ENCODE measurements around the gene KDM5B. TPM values are rescaled to one million over a fixed set of nuclear protein-coding genes. Genes with fewer than 3 reads are reported as not detected.

KDM5B gene
- polyA plus RNA-seq (88.4 and 103 TPM in 2 replicates), polyA minus RNA-seq (451 and 492 TPM in 2 replicates)

- Histone ChIP-seq H3K36me3 (ENCODE audit: insufficient read depth, low read length) (no peaks in the 10 kb centered on the region), H3K27me3 (ENCODE audit: insufficient read depth, low read depth, low read length) (no peaks in the 10 kb centered on the region), H2AFZ (ENCODE audit: low read depth, low read length) (peak within 1 kb of the TSS; percentile 46), H3K9me2 (ENCODE audit: insufficient read depth, low read length) (no peaks in the 10 kb centered on the region), H3F3A (ENCODE audit: insufficient read depth, low read length, poor library complexity, severe bottlenecking) (no peaks in the 10 kb centered on the region), H3K4me3 (ENCODE audit: low read length) (peak within 1 kb of the TSS; percentile 98), H3K4me2 (ENCODE audit: low read length) (peak within 1 kb of the TSS; percentile 83), H3K79me2 (replicated peaks; ENCODE audit: insufficient read depth, low read length) (peaks cover 74% of the 10 kb centered on the region), H3K9ac (ENCODE audit: low read length) (peak within 1 kb of the TSS; percentile 99), H3K27ac (ENCODE audit: low read length) (peak within 1 kb of the TSS; percentile 93), H4K20me1 (ENCODE audit: insufficient read depth) (peaks cover 1% of the 10 kb centered on the region), H3K9me3 (ENCODE audit: low read length) (no peaks in the 10 kb centered on the region)
- TF ChIP-seq, protein P1, sequence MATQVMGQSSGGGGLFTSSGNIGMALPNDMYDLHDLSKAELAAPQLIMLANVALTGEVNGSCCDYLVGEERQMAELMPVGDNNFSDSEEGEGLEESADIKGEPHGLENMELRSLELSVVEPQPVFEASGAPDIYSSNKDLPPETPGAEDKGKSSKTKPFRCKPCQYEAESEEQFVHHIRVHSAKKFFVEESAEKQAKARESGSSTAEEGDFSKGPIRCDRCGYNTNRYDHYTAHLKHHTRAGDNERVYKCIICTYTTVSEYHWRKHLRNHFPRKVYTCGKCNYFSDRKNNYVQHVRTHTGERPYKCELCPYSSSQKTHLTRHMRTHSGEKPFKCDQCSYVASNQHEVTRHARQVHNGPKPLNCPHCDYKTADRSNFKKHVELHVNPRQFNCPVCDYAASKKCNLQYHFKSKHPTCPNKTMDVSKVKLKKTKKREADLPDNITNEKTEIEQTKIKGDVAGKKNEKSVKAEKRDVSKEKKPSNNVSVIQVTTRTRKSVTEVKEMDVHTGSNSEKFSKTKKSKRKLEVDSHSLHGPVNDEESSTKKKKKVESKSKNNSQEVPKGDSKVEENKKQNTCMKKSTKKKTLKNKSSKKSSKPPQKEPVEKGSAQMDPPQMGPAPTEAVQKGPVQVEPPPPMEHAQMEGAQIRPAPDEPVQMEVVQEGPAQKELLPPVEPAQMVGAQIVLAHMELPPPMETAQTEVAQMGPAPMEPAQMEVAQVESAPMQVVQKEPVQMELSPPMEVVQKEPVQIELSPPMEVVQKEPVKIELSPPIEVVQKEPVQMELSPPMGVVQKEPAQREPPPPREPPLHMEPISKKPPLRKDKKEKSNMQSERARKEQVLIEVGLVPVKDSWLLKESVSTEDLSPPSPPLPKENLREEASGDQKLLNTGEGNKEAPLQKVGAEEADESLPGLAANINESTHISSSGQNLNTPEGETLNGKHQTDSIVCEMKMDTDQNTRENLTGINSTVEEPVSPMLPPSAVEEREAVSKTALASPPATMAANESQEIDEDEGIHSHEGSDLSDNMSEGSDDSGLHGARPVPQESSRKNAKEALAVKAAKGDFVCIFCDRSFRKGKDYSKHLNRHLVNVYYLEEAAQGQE (IDR thresholded peaks at IDR 0.05; ENCODE audit: borderline replicate concordance): peak; percentile 94
- TF ChIP-seq SMC3 (conservative IDR thresholded peaks at IDR 0.05; ENCODE audit: poor library complexity) (peak; percentile 16), EP300 (conservative IDR thresholded peaks at IDR 0.05; ENCODE audit: poor library complexity, severe bottlenecking) (peak; percentile 47), RAD21 (conservative IDR thresholded peaks at IDR 0.05) (no peak), TAF1 (IDR thresholded peaks at IDR 0.05; ENCODE audit: low read depth) (peak; percentile 98), CTCF (IDR thresholded peaks at IDR 0.05; ENCODE audit: poor library complexity, severe bottlenecking) (no peak), MXI1 (conservative IDR thresholded peaks at IDR 0.05; ENCODE audit: poor library complexity, severe bottlenecking) (peak; percentile 52), POLR2AphosphoS5 (IDR thresholded peaks at IDR 0.05) (peak; percentile 100)
These were observed at the start of gene KDM5B for GRCh38 chr1:202807926-202808757. KDM5B (minus strand) TSS chr1:202808421; CDS start chr1:202808305, 116 bp downstream.

DNA sequence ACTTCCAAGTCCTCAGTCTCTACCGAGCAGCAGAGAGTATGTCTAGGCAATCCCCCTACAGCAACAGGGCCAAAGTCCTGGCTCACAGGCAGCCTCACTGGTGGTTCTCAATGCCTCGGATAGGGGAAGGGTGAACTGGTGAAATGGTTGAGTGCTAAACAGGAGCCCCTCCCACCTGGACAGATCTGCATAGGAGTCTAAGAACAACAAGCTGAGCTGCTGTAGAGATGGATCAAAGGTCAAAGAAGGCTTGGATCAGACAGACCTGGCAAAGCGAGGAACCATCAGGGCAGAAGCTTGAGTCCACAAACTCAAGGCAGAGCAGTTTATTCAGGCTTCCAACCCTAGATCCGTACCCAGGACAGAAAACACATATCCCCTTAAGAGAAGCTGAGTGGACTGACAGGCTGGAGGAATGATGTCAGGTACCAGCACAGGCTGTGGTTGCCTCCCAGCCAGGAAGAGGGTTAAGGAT lies 49.0 kb upstream of the KDM5B start:
- Histone ChIP-seq H2AFZ (ENCODE audit: low read depth, low read length) (no peak overlapping the region), H3K27ac (ENCODE audit: low read length) (no peak overlapping the region), H3K4me3 (ENCODE audit: low read length) (no peak overlapping the region), H3K79me2 (replicated peaks; ENCODE audit: insufficient read depth, low read length) (no peaks in the 10 kb centered on the region), H3F3A (ENCODE audit: insufficient read depth, low read length, poor library complexity, severe bottlenecking) (no peaks in the 10 kb centered on the region), H3K36me3 (ENCODE audit: insufficient read depth, low read length) (no peaks in the 10 kb centered on the region), H3K9me2 (ENCODE audit: insufficient read depth, low read length) (no peaks in the 10 kb centered on the region), H3K27me3 (ENCODE audit: insufficient read depth, low read depth, low read length) (peaks cover 13% of the 10 kb centered on the region), H3K9me3 (ENCODE audit: low read length) (no peaks in the 10 kb centered on the region), H4K20me1 (ENCODE audit: insufficient read depth) (no peaks in the 10 kb centered on the region), H3K4me2 (ENCODE audit: low read length) (no peak overlapping the region), H3K9ac (ENCODE audit: low read length) (no peak overlapping the region)
- no peak for TF ChIP-seq EP300 (conservative IDR thresholded peaks at IDR 0.05; ENCODE audit: poor library complexity, severe bottlenecking)
- TF ChIP-seq MXI1 (conservative IDR thresholded peaks at IDR 0.05; ENCODE audit: poor library complexity, severe bottlenecking): no peak
- no peak for TF ChIP-seq RAD21 (conservative IDR thresholded peaks at IDR 0.05)
- TF ChIP-seq POLR2AphosphoS5 (IDR thresholded peaks at IDR 0.05): no peak
- TF ChIP-seq, protein P1 (IDR thresholded peaks at IDR 0.05; ENCODE audit: borderline replicate concordance): no peak
- no peak for TF ChIP-seq SMC3 (conservative IDR thresholded peaks at IDR 0.05; ENCODE audit: poor library complexity)
- no peak for TF ChIP-seq EZH2 (IDR thresholded peaks at IDR 0.05; ENCODE audit: borderline replicate concordance, insufficient read depth, low read length, poor library complexity, severe bottlenecking)
- no peak for TF ChIP-seq TAF1 (IDR thresholded peaks at IDR 0.05; ENCODE audit: low read depth)
- TF ChIP-seq CTCF (IDR thresholded peaks at IDR 0.05; ENCODE audit: poor library complexity, severe bottlenecking): no peak

Measured in neural cell (in vitro differentiated cells).